ENCODE measurements around the gene PDGFC.

Gene PDGFC

DNA sequence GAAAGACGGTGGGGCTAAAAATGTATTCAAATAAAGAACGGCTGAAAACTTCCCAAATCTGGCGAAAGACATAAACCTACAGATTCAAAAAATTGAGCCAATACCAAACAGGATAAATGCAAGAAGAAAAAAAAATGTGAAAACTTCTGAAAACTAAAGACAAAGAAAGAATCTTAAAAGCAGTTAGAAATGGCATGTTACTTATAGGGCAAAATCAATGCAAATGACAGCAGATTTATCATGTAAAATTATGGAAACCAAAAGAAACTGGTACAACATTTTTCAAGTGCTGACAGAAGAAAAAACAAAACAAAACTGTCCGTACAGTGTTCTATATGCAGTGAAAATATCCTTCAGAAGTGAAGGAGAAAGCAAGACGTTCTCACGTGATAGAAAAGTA, 239.0 kb downstream of the PDGFC start:
- no peak for DNase-seq

DNA sequence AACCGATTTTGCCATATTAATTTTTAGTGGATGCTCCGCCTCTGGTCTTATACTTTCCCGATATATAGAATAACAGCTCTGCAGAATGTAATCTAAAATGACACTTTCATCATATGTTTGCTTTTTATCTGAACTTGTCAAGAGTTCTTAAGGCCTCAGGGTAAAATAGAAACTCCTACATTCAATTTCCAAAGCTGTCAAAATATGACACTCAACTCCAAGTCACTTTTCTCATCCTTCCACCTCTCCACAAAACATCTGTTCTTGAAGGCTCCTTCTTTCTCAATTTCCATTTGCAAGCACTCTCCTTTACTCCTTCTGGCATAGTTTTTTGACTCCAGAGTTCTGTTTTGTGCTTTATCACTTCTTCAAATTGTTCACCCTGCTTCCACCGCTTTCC, 242.2 kb downstream of the PDGFC start:
- no peak for DNase-seq

DNA sequence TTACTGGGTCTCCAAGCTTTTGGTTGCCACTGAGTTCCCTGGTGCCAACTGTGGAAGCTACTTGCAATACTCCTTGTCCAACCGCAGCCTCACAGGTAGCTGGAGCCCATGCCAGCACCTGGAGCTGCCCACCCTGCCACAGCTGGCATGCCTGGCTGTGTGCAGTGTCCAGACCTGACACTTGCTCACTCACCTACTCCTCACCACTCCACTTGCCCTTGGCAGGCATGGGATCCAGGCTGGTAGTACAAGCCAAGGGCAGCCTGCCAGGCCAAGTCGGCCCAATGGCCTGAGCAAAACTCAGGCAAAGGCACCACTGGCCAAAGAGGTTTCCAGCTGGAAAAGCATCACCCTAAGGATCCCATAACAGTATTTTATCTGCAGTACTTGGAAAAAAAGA, 246.3 kb downstream of the PDGFC start:
- DNase-seq, result no peak

DNA sequence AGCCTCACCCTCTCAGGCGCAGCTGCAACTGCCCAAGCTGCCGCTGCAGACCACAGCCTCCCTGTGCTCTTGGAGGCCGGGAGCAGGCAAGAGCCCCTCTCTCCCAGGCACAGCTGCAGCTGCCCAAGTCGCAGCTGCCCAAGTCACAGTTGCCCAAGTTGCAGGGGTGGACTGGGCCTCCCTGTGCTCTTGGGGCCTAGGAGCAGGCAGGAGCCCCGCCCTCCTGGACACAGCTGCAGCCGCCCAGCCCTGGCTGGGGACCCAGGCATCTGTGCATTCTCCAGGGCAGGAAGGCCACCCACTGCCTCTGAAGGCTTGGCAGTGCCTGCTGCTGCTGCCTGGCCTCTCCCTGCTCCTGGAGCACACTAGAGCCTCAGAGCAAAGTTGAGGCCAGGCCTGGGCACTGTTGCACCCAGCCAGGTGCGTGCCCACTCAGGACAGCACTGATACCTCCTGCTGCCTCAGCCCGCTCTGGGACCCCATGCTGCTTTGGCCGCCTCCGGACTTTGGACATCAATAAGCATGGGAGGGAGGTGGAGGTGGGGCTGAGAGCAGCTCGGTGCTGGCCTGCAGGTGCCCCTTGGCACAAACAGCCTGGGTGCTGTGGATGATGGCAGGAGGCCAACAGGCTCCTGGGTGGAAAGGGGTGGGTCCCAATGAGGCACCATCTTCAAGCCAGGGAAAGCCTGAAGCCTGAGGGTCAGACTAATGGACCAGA, 247.5 kb downstream of the PDGFC start:
- no peak for DNase-seq

DNA sequence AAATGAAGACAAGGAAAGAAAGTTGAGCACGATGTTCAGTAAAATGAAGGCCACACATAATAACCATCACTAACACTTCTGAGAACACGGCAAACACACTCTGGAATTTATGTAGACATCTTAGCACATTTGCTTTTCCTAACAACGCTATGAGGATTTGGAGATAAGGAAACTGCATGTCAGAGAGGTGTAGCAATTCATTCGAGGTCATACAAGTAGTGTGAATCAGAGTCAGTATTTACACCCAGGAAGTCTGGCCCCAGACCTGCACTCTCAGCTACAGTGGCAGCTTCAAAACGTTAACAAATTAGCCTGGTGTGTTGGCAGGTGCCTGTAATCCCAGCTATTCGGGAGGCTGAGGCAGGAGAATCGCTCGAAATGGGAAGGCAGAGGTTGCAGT, 253.4 kb downstream of the PDGFC start:
- no peak for DNase-seq

DNA sequence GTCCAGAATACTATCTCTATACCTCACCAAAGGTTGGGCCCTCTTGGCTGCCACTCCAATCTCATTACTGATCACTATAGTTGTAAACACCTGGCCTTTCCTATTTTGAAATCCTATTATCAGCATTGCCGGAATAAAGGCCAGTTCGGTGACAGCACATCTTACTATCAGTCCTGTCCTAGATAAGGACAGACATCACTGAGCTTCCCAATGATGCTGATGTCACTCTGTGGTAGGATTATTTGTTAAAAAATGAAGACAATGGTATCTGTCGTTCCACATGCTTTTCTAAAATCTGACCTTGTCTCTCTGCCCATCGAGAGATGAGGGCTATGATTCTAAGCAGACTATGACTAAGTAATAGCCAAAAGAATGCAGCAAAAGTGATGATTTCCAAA, 260.4 kb downstream of the PDGFC start:
- DNase-seq, result no peak
